IPS-18c (cell line): ENCODE data around the gene TRAPPC12.
"Not testable (repeated sequence)": the region's sequence is repeated elsewhere in the genome, so short reads cannot be mapped to it uniquely, and the experiment has no call there.

Experiments
- H3K4me3 ChIP-seq: 2 replicates; pipeline ENCODE4 v1.7.0; 2013; ENCODE audit warnings: low read depth, mild to moderate bottlenecking, low read length, moderate library complexity; ENCODE audit not compliant: insufficient read depth
- H3K9me3 ChIP-seq: one replicate; pipeline ENCODE4 v1.6.1; 2013; ENCODE audit warnings: mild to moderate bottlenecking, low read length, moderate library complexity; ENCODE audit not compliant: control insufficient read depth, insufficient read depth

The TRAPPC12 gene

GRCh38 chr2:3357926-3358325, 21.6 kb upstream of the TRAPPC12 start:
- Histone ChIP-seq H3K9me3 (no peaks in the 10 kb centered on the region), H3K4me3 (no peak overlapping the region)

GRCh38 chr2:3361518-3362389, 17.7 kb upstream of the TRAPPC12 start:
- H3K4me3 ChIP-seq, result no peak overlapping the region
- no peaks in the 10 kb centered on the region for H3K9me3 ChIP-seq

GRCh38 chr2:3365219-3365618, 14.3 kb upstream of the TRAPPC12 start:
- H3K4me3 ChIP-seq, result no peak overlapping the region
- peaks cover 4% of the 10 kb centered on the region for H3K9me3 ChIP-seq

- no peak overlapping the region for H3K4me3 ChIP-seq
- H3K9me3 ChIP-seq, result peaks cover 4% of the 10 kb centered on the region
Observed at GRCh38 chr2:3368261-3368722, 11.2 kb upstream of the TRAPPC12 start.

GRCh38 chr2:3369340-3370181, 9.9 kb upstream of the TRAPPC12 start:
- H3K9me3 ChIP-seq, H3K4me3 ChIP-seq: not testable (repeated sequence)

GRCh38 chr2:3376821-3377220, 2.7 kb upstream of the TRAPPC12 start:
- H3K4me3 ChIP-seq, result peak overlapping the region; percentile 67

GRCh38 chr2:3377279-3377611, 2.2 kb upstream of the TRAPPC12 start:
- H3K4me3 ChIP-seq, result peak overlapping the region; percentile 67

More at GRCh38 chr2:3376821-3377220, 2.7 kb upstream of the TRAPPC12 start:
- no peaks in the 10 kb centered on the region for H3K9me3 ChIP-seq

GRCh38 chr2:3377612-3378432, 1.7 kb upstream of the TRAPPC12 start, which contains the start of gene EIPR1:
Gene EIPR1 (minus strand): TSS chr2:3377818. CDS start chr2:3377689, 129 bp downstream.
- peak within 1 kb of the TSS; percentile 67 for H3K4me3 ChIP-seq
- no peaks in the 10 kb centered on the region for H3K9me3 ChIP-seq

More at GRCh38 chr2:3377279-3377611, 2.2 kb upstream of the TRAPPC12 start:
- no peaks in the 10 kb centered on the region for H3K9me3 ChIP-seq

- H3K9me3 ChIP-seq, result no peaks in the 10 kb centered on the region
- peak overlapping the region; percentile 93 for H3K4me3 ChIP-seq
Observed at GRCh38 chr2:3379339-3379646, 201 bp upstream of the TRAPPC12 start.

- Histone ChIP-seq H3K9me3 (no peaks in the 10 kb centered on the region), H3K4me3 (no peak overlapping the region)
Observed at GRCh38 chr2:3386448-3386958, 7.0 kb downstream of the TRAPPC12 start.

- no peaks in the 10 kb centered on the region for H3K9me3 ChIP-seq
- H3K4me3 ChIP-seq, result no peak overlapping the region
Observed at GRCh38 chr2:3387011-3387410, 7.5 kb downstream of the TRAPPC12 start.

- H3K4me3 ChIP-seq, result no peak overlapping the region
- H3K9me3 ChIP-seq, result no peaks in the 10 kb centered on the region
Observed at GRCh38 chr2:3387644-3388411, 8.3 kb downstream of the TRAPPC12 start.

- no peaks in the 10 kb centered on the region for H3K9me3 ChIP-seq
Observed at GRCh38 chr2:3388412-3388738, 8.9 kb downstream of the TRAPPC12 start.

GRCh38 chr2:3389193-3389592, 9.7 kb downstream of the TRAPPC12 start:
- Histone ChIP-seq H3K4me3 (no peak overlapping the region), H3K9me3 (no peaks in the 10 kb centered on the region)

More at GRCh38 chr2:3388412-3388738, 8.9 kb downstream of the TRAPPC12 start:
- no peak overlapping the region for H3K4me3 ChIP-seq

GRCh38 chr2:3390041-3390440, 10.5 kb downstream of the TRAPPC12 start:
- no peaks in the 10 kb centered on the region for H3K9me3 ChIP-seq
- H3K4me3 ChIP-seq, result no peak overlapping the region

GRCh38 chr2:3392216-3392615, 12.7 kb downstream of the TRAPPC12 start:
- H3K4me3 ChIP-seq, result no peak overlapping the region
- no peaks in the 10 kb centered on the region for H3K9me3 ChIP-seq
